Stimulated activated CD4-positive, alpha-beta T cell treated with anti-CD3 and anti-CD28 coated beads, Interleukin-4, amount 100 ng/mL, for 24 hours (primary cell): ENCODE data around the gene DACT2.

Experiments used
- DNase-seq: peaks from one replicate; pipeline ENCODE4 v3.0.0-alpha.2; 2020

Gene DACT2

GRCh38 chr6:168348186-168348585, 28.6 kb upstream of the DACT2 start:
- DNase-seq: no peak

GRCh38 chr6:168347615-168348014, 28.0 kb upstream of the DACT2 start:
- DNase-seq: no peak

- DNase-seq: no peak
These were observed 27.5 kb upstream of the DACT2 start for GRCh38 chr6:168347053-168347452.

- DNase-seq: no peak
These were observed 26.5 kb upstream of the DACT2 start for GRCh38 chr6:168345896-168346754.

GRCh38 chr6:168345266-168345665, 25.7 kb upstream of the DACT2 start:
- DNase-seq: no peak

GRCh38 chr6:168344338-168344737, 24.8 kb upstream of the DACT2 start:
- DNase-seq: no peak

- no peak for DNase-seq
These were observed 23.9 kb upstream of the DACT2 start for GRCh38 chr6:168343239-168344150.

- no peak for DNase-seq
These were observed 23.1 kb upstream of the DACT2 start for GRCh38 chr6:168342636-168343035.

GRCh38 chr6:168341280-168341900, 21.8 kb upstream of the DACT2 start:
- no peak for DNase-seq

- no peak for DNase-seq
These were observed 21.2 kb upstream of the DACT2 start for GRCh38 chr6:168340819-168341218.

- DNase-seq: no peak
These were observed 19.2 kb upstream of the DACT2 start for GRCh38 chr6:168338777-168339176.

- no peak for DNase-seq
These were observed 17.4 kb upstream of the DACT2 start for GRCh38 chr6:168336967-168337366.

GRCh38 chr6:168333989-168334388, 14.4 kb upstream of the DACT2 start:
- no peak for DNase-seq

- DNase-seq: no peak
These were observed 13.9 kb upstream of the DACT2 start for GRCh38 chr6:168333491-168333890.

GRCh38 chr6:168333039-168333438, 13.5 kb upstream of the DACT2 start:
- DNase-seq: no peak

- no peak for DNase-seq
These were observed 12.4 kb upstream of the DACT2 start for GRCh38 chr6:168332020-168332419.

GRCh38 chr6:168331058-168331457, 11.5 kb upstream of the DACT2 start:
- DNase-seq: no peak

GRCh38 chr6:168330403-168330802, 10.8 kb upstream of the DACT2 start:
- no peak for DNase-seq

GRCh38 chr6:168328086-168328485, 8.5 kb upstream of the DACT2 start:
- DNase-seq: no peak

- DNase-seq: no peak
These were observed 7.0 kb upstream of the DACT2 start for GRCh38 chr6:168326294-168327261.

GRCh38 chr6:168322966-168323365, 3.4 kb upstream of the DACT2 start:
- DNase-seq: no peak

- DNase-seq: no peak
These were observed 1.1 kb upstream of the DACT2 start for GRCh38 chr6:168320634-168321033.
